Smooth muscle cell (in vitro differentiated cells): ENCODE measurements around the gene MRPL18. TPM values are rescaled to one million over a fixed set of nuclear protein-coding genes. Genes with fewer than 3 reads are reported as not detected.
A peak's percentile ranks its signal among the peaks of the same experiment; 100 is the strongest.

Experiments used
- DNase-seq: peaks from one replicate; lab custom pipeline; 2025; ENCODE audit not compliant: unreplicated experiment; lab: John Stamatoyannopoulos, UW
- H2AFZ ChIP-seq: fragments of 200-600 bp; sonication (generic); 2 replicates; pipeline ENCODE4 v1.6.0; 2016; ENCODE audit warnings: antibody characterized with exemption, low read depth, mild to moderate bottlenecking
- H3F3A ChIP-seq: fragments of 200-600 bp; sonication (generic); 2 replicates; pipeline ENCODE4 v1.6.0; 2017; ENCODE audit warnings: antibody characterized with exemption, low read depth
- H3K27ac ChIP-seq: fragments of 200-600 bp; sonication (generic); 2 replicates; pipeline ENCODE4 v1.5.1; 2016; ENCODE audit warnings: low read depth, mild to moderate bottlenecking
- H3K27me3 ChIP-seq: fragments of 200-600 bp; sonication (generic); 2 replicates; pipeline ENCODE4 v1.6.1; 2016; ENCODE audit warnings: low read depth, mild to moderate bottlenecking
- H3K36me3 ChIP-seq: fragments of 200-600 bp; sonication (generic); 2 replicates; pipeline ENCODE4 v1.5.1; 2016; ENCODE audit warnings: low read depth
- H3K4me1 ChIP-seq: fragments of 200-600 bp; sonication (generic); 2 replicates; pipeline ENCODE4 v1.5.1; 2016; ENCODE audit warnings: low read depth
- H3K4me2 ChIP-seq: fragments of 200-600 bp; sonication (generic); 2 replicates; pipeline ENCODE4 v1.6.0; 2016; ENCODE audit warnings: mild to moderate bottlenecking
- H3K4me3 ChIP-seq: fragments of 200-600 bp; sonication (generic); 2 replicates; pipeline ENCODE4 v1.5.1; 2016; ENCODE audit warnings: mild to moderate bottlenecking
- H3K79me2 ChIP-seq: fragments of 200-600 bp; sonication (generic); 2 replicates; pipeline ENCODE4 v1.6.0; 2016; ENCODE audit warnings: low read depth, mild to moderate bottlenecking
- H3K9ac ChIP-seq: fragments of 200-600 bp; sonication (generic); 2 replicates; pipeline ENCODE4 v1.6.0; 2016; ENCODE audit warnings: low read depth
- H3K9me3 ChIP-seq: fragments of 200-600 bp; sonication (generic); replicated peaks from 2 replicates; pipeline ENCODE4 v1.5.1; 2016; ENCODE audit warnings: low read depth
- H4K20me1 ChIP-seq: fragments of 200-600 bp; sonication (generic); 2 replicates; pipeline ENCODE4 v1.6.0; 2016; ENCODE audit warnings: low read depth
- WGBS: methylation state at CpG from one replicate; pipeline ENCODE4 v1.1.7; 2016; ENCODE audit warnings: low lambda C conversion rate; 5-methylcytosine and 5-hydroxymethylcytosine counted together
- polyA plus RNA-seq: library from polyadenylated mRNA; unstranded; fragments of >200 nt; fragmentation: Nextera tagmentation; extraction: Ambion mirVana; gene quantifications from 2 replicates; pipeline ENCODE4 v1.2.1, GENCODE V29; 2016
- total RNA-seq: library from RNA; depleted of rRNA; stranded (reverse); fragments of >200 nt; gene quantifications from 2 replicates; pipeline ENCODE4 v1.2.3, GENCODE V29; 2014
- TF ChIP-seq, protein P1 (sequence below): fragments of 200-600 bp; sonication (generic); IDR thresholded peaks from 2 replicates; pipeline ENCODE4 v1.5.1; 2017; ENCODE audit warnings: borderline replicate concordance, mild to moderate bottlenecking, antibody characterized with exemption; ENCODE audit not compliant: insufficient read depth, poor library complexity, severe bottlenecking

MRPL18 gene
- total and polyA plus RNA-seq, 2 experiments from 2014 or later, result 78.8 to 107 TPM

DNA sequence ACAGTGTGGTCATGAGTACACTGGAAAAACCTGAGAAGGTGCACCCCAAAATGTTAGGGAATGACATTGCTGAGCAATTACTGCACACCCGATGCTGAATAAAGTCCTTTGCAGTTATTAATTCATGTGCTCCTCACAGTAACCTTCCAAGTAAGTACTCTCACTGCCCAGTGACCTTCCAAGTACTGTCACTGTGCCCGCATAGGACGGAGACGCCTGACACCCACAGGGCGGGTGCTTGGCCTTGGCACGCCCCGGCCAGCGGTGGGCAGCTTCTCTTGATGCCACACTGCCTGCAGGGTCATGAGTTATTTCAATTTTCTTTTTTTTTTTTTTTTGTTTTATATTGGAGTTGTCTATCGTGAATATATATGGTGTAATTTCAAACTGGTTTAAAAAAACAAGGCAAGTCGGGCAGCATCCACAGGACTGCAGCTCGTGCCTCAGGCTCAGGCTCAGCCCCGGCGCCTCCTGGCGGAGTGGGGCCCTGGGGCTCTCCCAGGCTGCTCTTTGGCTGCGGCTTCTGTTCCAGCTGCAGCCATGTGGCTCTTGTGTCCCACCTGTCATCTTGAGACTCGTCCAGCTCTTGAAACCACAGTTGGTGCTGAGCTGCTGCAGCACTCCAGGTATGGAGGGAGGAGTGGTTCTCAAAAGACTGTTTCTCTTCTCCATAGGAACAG is 36.8 kb downstream of the MRPL18 start:
- no peak overlapping the region for H2AFZ ChIP-seq
- H3F3A ChIP-seq, result no peaks in the 10 kb centered on the region
- H3K9me3 ChIP-seq, result no peaks in the 10 kb centered on the region
- H3K4me1 ChIP-seq, result no peaks in the 10 kb centered on the region
- WGBS, result 96% methylated on average over 16 of the region's 16 CpGs
- H3K27me3 ChIP-seq, result no peaks in the 10 kb centered on the region
- no peaks in the 10 kb centered on the region for H3K79me2 ChIP-seq
- no peak overlapping the region for H3K27ac ChIP-seq
- DNase-seq, result no peak
- H3K9ac ChIP-seq, result no peak overlapping the region
- H4K20me1 ChIP-seq, result no peaks in the 10 kb centered on the region
- no peaks in the 10 kb centered on the region for H3K36me3 ChIP-seq
- no peak overlapping the region for H3K4me3 ChIP-seq
- TF ChIP-seq, protein P1, sequence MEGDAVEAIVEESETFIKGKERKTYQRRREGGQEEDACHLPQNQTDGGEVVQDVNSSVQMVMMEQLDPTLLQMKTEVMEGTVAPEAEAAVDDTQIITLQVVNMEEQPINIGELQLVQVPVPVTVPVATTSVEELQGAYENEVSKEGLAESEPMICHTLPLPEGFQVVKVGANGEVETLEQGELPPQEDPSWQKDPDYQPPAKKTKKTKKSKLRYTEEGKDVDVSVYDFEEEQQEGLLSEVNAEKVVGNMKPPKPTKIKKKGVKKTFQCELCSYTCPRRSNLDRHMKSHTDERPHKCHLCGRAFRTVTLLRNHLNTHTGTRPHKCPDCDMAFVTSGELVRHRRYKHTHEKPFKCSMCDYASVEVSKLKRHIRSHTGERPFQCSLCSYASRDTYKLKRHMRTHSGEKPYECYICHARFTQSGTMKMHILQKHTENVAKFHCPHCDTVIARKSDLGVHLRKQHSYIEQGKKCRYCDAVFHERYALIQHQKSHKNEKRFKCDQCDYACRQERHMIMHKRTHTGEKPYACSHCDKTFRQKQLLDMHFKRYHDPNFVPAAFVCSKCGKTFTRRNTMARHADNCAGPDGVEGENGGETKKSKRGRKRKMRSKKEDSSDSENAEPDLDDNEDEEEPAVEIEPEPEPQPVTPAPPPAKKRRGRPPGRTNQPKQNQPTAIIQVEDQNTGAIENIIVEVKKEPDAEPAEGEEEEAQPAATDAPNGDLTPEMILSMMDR, result no peak
- no peak overlapping the region for H3K4me2 ChIP-seq

DNA sequence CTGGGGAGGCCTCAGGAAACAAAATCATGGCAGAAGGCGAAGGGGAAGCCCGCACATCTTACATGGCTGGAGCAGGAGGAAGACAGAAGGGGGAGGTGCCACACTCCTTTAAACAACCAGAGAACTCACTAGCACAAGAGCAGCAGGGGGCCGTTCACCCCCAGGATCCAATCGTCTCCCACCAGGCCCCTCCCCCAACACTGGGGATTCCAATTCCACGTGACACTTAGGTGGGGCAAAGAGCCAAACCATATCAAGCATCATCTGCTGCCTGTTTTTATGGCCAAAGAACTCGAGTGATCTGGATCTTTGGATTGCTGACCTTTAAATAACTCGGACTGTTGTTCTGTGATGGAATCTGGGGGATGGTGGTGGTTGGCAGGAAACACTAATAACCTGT is 37.8 kb downstream of the MRPL18 start:
- WGBS, result 83% methylated on average over 7 of the region's 7 CpGs
- Histone ChIP-seq H2AFZ (no peak overlapping the region), H3F3A (no peaks in the 10 kb centered on the region), H3K4me1 (no peaks in the 10 kb centered on the region), H4K20me1 (no peaks in the 10 kb centered on the region), H3K9me3 (no peaks in the 10 kb centered on the region), H3K79me2 (no peaks in the 10 kb centered on the region), H3K27me3 (no peaks in the 10 kb centered on the region), H3K36me3 (no peaks in the 10 kb centered on the region), H3K9ac (no peak overlapping the region), H3K4me2 (no peak overlapping the region), H3K27ac (no peak overlapping the region), H3K4me3 (no peak overlapping the region)
- DNase-seq, result no peak
- TF ChIP-seq, protein P1, result no peak

DNA sequence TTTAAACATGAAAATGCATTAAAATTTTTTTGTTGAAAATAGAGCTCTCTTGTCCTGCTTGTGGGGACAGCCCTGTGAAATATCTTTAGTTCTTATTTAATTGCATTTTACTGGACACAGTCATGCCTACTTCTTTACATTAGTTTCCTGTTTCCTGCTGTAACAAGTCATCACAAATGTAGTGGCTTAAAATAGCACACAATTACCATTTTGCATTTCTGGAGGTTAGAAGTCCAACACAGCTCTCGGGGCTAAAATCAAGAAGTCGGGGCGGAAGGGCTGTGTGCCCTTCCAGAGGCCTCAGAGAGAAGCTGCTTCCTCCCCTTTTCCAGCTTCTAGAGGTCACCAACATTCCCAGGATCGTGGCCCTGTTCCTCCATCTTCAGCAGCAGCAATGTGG is 39.3 kb downstream of the MRPL18 start:
- Histone ChIP-seq H3K9me3 (no peaks in the 10 kb centered on the region), H3K4me1 (no peaks in the 10 kb centered on the region), H4K20me1 (no peaks in the 10 kb centered on the region), H3K27ac (no peak overlapping the region), H3F3A (no peaks in the 10 kb centered on the region), H3K4me3 (no peak overlapping the region), H3K27me3 (no peaks in the 10 kb centered on the region), H2AFZ (peak overlapping the region; percentile 49), H3K36me3 (no peaks in the 10 kb centered on the region), H3K9ac (no peak overlapping the region), H3K79me2 (no peaks in the 10 kb centered on the region), H3K4me2 (peak overlapping the region; percentile 35)
- DNase-seq, result no peak
- 70% methylated on average over 4 of the region's 4 CpGs for WGBS
- TF ChIP-seq, protein P1, result no peak
